SU-DHL-6 (cell line): ENCODE results near the gene TRIM24.

Experiments used
- EZH2phosphoT487 ChIP-seq: fragments of 200-600 bp; sonication (generic), shearing (Covaris generic); conservative IDR thresholded peaks from 2 replicates; pipeline ENCODE4 v1.6.1; 2018; ENCODE audit warnings: mild to moderate bottlenecking, antibody characterized with exemption, low read length, moderate library complexity, mixed read lengths
- TF ChIP-seq, protein P1 (sequence below): fragments of 200-600 bp; sonication (generic); IDR thresholded peaks from one replicate; pipeline ENCODE4 v1.5.1; 2017; ENCODE audit warnings: antibody characterized with exemption, mild to moderate bottlenecking, low read length, moderate library complexity; ENCODE audit not compliant: insufficient read depth, poor library complexity, severe bottlenecking

DNA sequence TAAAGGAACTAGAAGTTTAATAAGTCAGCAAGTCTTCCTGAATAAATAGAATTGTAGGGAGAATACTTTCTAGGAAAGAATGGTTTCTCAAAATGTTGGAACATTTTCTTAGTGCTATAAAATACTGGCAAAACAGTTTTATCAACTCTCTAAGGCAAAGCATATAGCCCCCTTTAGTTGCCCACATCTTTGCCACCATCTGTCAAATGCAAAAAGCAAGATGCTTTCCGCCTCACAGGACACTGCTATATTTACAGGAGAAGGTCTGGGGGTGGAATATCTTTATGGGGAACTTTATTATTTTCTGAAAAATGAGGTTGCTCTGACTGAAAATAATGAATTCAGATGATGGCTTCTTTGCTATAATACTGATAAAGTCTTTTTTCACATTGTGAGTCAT lies 162.8 kb downstream of the TRIM24 start:
- TF ChIP-seq, protein P1, sequence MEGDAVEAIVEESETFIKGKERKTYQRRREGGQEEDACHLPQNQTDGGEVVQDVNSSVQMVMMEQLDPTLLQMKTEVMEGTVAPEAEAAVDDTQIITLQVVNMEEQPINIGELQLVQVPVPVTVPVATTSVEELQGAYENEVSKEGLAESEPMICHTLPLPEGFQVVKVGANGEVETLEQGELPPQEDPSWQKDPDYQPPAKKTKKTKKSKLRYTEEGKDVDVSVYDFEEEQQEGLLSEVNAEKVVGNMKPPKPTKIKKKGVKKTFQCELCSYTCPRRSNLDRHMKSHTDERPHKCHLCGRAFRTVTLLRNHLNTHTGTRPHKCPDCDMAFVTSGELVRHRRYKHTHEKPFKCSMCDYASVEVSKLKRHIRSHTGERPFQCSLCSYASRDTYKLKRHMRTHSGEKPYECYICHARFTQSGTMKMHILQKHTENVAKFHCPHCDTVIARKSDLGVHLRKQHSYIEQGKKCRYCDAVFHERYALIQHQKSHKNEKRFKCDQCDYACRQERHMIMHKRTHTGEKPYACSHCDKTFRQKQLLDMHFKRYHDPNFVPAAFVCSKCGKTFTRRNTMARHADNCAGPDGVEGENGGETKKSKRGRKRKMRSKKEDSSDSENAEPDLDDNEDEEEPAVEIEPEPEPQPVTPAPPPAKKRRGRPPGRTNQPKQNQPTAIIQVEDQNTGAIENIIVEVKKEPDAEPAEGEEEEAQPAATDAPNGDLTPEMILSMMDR = no peak
- no peak for TF ChIP-seq EZH2phosphoT487
